Caco-2 (cell line): ENCODE measurements around the gene HIVEP3. TPM values are rescaled to one million over a fixed set of nuclear protein-coding genes. Genes with fewer than 3 reads are reported as not detected.

Experiments used
- BruUV-seq: library from RNA; stranded (reverse); fragments of 400-500 nt; replicated peaks from 2 replicates; lab custom pipeline; 2021; lab: Mats Ljungman, UMichigan
- CTCF ChIA-PET: fragments of 300-600 bp; sonication (Branson Sonifier 250); formaldehyde crosslinking; loops from one replicate; lab custom pipeline; 2022; ENCODE audit warnings: antibody characterized with exemption; lab: Charles Lee
- POLR2A ChIA-PET: fragments of 300-600 bp; sonication (Branson Sonifier 250); formaldehyde crosslinking; loops from one replicate; lab custom pipeline; 2022; ENCODE audit warnings: antibody characterized with exemption; lab: Charles Lee
- DNase-seq, 2 experiments: peaks; one replicate each; pipeline versions ENCODE4 v3.0.0 to v3.0.0-alpha.2; 2020 to 2022
- H3K27me3 ChIP-seq: replicated peaks from 2 replicates; pipeline ENCODE4 v1.6.0; 2011; ENCODE audit warnings: low read length; ENCODE audit not compliant: control insufficient read depth, insufficient read depth
- H3K36me3 ChIP-seq: 2 replicates; pipeline ENCODE4 v1.5.1; 2011; ENCODE audit warnings: low read length; ENCODE audit not compliant: control insufficient read depth, insufficient read depth
- H3K4me1 ChIP-seq: fragments of 250-450 bp; sonication (Bioruptor Pico); 2 replicates; pipeline ENCODE4 v1.5.1; 2020; ENCODE audit warnings: mild to moderate bottlenecking
- H3K4me3 ChIP-seq: 2 replicates; pipeline ENCODE4 v1.5.1; 2011; ENCODE audit warnings: low read depth, mild to moderate bottlenecking, control low read depth, low read length
- H3K9me3 ChIP-seq: fragments of 250-450 bp; sonication (Bioruptor Pico); 2 replicates; pipeline ENCODE4 v1.5.1; 2020; ENCODE audit warnings: mild to moderate bottlenecking, moderate library complexity
- H3K27ac Mint-ChIP-seq: one replicate; pipeline ENCODE4 v1.8.0; 2022; ENCODE audit warnings: mixed read lengths; ENCODE audit not compliant: unreplicated experiment
- H3K27me3 Mint-ChIP-seq: one replicate; pipeline ENCODE4 v1.8.0; 2022; ENCODE audit warnings: mixed read lengths; ENCODE audit not compliant: insufficient read depth, unreplicated experiment
- H3K36me3 Mint-ChIP-seq: one replicate; pipeline ENCODE4 v1.8.0; 2022; ENCODE audit warnings: mild to moderate bottlenecking, mixed read lengths; ENCODE audit not compliant: insufficient read depth, unreplicated experiment
- H3K4me1 Mint-ChIP-seq: one replicate; pipeline ENCODE4 v1.8.0; 2022; ENCODE audit warnings: low read depth, mixed read lengths; ENCODE audit not compliant: unreplicated experiment
- H3K4me3 Mint-ChIP-seq: one replicate; pipeline ENCODE4 v1.8.0; 2022; ENCODE audit warnings: mild to moderate bottlenecking, moderate library complexity, mixed read lengths; ENCODE audit not compliant: unreplicated experiment
- H3K9me3 Mint-ChIP-seq: one replicate; pipeline ENCODE4 v1.8.0; 2022; ENCODE audit warnings: mixed read lengths; ENCODE audit not compliant: unreplicated experiment
- CTCF ChIP-seq, 2 experiments: fragments of 200-600 bp in 1 of 2; IDR thresholded peaks; 1 replicate in 1 of 2; 2 replicates in 1 of 2; pipeline versions ENCODE4 v1.5.1 to v1.8.0; 2011 to 2022; ENCODE audit warnings: antibody characterized with exemption in 1 of 2, control low read depth in 1 of 2, inconsistent platforms in 1 of 2, low read depth in 1 of 2, low read length in 1 of 2, mild to moderate bottlenecking in 1 of 2, moderate library complexity in 1 of 2; ENCODE audit not compliant: insufficient read depth in 1 of 2, severe bottlenecking in 1 of 2, unreplicated experiment in 1 of 2
- intact Hi-C: fragments of 100-400 bp; cut with micrococcal nuclease; formaldehyde crosslinking; loops from one replicate; pipeline ENCODE4 v1.10.0; 2022; ENCODE audit not compliant: unreplicated experiment
- total RNA-seq: library from RNA; stranded (reverse); gene quantifications from 2 replicates; pipeline ENCODE4 v1.2.3, GENCODE V29; 2022

The HIVEP3 gene
- total RNA-seq, 1 experiment from 2014 or later = 0.25 TPM

- no TSS peak for BruUV-seq
- ChIA-PET POLR2A (no interaction called here), CTCF (no interaction called here)
- Mint-ChIP-seq H3K9me3 (no peaks in the 10 kb centered on the region), H3K4me1 (no peaks in the 10 kb centered on the region), H3K27ac (no peak overlapping the region), H3K36me3 (no peaks in the 10 kb centered on the region), H3K27me3 (peaks cover 12% of the 10 kb centered on the region), H3K4me3 (no peak overlapping the region)
- intact Hi-C loops = no loop called here
- no peaks in the 10 kb centered on the region for H3K36me3 ChIP-seq
- no peak for TF ChIP-seq CTCF (IDR thresholded peaks at IDR 0.05; ENCODE audit: insufficient read depth in 1 of 2, low read depth in 1 of 2, low read length in 1 of 2, severe bottlenecking in 1 of 2, unreplicated experiment in 1 of 2)
- H3K4me1 ChIP-seq = no peaks in the 10 kb centered on the region
- no peaks in the 10 kb centered on the region for H3K9me3 ChIP-seq
- H3K4me3 ChIP-seq = no peak overlapping the region
- peak; percentile 20 to 38 for DNase-seq
- no peaks in the 10 kb centered on the region for H3K27me3 ChIP-seq
Measured at GRCh38 chr1:41823471-41823870, 95.3 kb downstream of the HIVEP3 start.

DNA sequence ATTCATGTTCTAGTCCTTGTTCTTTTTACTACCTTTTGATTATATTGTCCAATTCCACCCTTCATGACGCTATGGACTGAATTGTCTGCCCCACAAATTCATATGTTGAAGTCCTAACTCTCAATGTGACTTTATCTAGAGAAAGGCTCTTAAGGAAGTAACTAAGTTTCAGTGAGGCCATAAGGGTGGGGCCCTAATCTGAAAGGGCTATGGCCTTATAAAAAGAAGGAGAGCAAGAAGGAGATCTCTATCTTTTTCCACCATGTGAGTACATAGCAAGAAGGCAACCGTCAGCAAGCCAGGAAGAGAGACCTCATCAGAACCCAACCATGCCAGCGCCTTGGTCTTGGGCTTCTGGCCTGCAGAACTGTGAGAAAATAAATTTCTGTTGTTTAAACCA is 95.9 kb downstream of the HIVEP3 start:
- H3K27me3 ChIP-seq = no peaks in the 10 kb centered on the region
- CTCF ChIA-PET = no interaction called here
- TF ChIP-seq CTCF (IDR thresholded peaks at IDR 0.05; ENCODE audit: insufficient read depth in 1 of 2, low read depth in 1 of 2, low read length in 1 of 2, severe bottlenecking in 1 of 2, unreplicated experiment in 1 of 2) = no peak
- Mint-ChIP-seq H3K9me3 (no peaks in the 10 kb centered on the region), H3K36me3 (no peaks in the 10 kb centered on the region), H3K4me3 (no peak overlapping the region), H3K27ac (no peak overlapping the region), H3K27me3 (peaks cover 12% of the 10 kb centered on the region), H3K4me1 (no peaks in the 10 kb centered on the region)
- DNase-seq = no peak
- no peaks in the 10 kb centered on the region for H3K36me3 ChIP-seq
- intact Hi-C loops = no loop called here
- POLR2A ChIA-PET = no interaction called here
- no peaks in the 10 kb centered on the region for H3K4me1 ChIP-seq
- no peaks in the 10 kb centered on the region for H3K9me3 ChIP-seq
- BruUV-seq = no TSS peak
- no peak overlapping the region for H3K4me3 ChIP-seq

DNA sequence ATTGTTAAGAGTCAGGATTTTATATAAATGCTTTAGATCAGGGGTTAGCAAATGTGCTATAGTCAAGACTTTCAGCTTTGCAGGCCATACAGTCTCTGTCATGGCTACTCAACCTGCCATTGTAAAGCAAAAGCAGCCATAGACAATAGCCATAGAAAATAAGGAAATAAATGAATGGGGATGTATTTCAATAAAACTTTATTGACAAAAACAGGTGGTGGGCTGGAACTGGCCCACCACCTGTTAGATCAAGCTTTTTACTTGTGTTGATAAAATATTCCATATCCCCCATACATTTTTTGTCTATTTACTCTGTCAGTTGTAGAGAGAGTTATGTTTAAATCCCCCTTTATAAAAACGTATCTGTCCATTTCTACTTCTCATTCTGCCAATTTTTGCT is 98.9 kb downstream of the HIVEP3 start:
- no peak overlapping the region for H3K4me3 ChIP-seq
- Mint-ChIP-seq H3K4me3 (no peak overlapping the region), H3K9me3 (no peaks in the 10 kb centered on the region), H3K4me1 (no peaks in the 10 kb centered on the region), H3K27me3 (peaks cover 18% of the 10 kb centered on the region), H3K36me3 (no peaks in the 10 kb centered on the region), H3K27ac (no peak overlapping the region)
- no peaks in the 10 kb centered on the region for H3K9me3 ChIP-seq
- H3K4me1 ChIP-seq = no peaks in the 10 kb centered on the region
- no peak for DNase-seq
- no peaks in the 10 kb centered on the region for H3K27me3 ChIP-seq
- CTCF ChIA-PET = no interaction called here
- no peaks in the 10 kb centered on the region for H3K36me3 ChIP-seq
- POLR2A ChIA-PET = no interaction called here
- intact Hi-C loops = no loop called here
- no TSS peak for BruUV-seq
- no peak for TF ChIP-seq CTCF (IDR thresholded peaks at IDR 0.05; ENCODE audit: insufficient read depth in 1 of 2, low read depth in 1 of 2, low read length in 1 of 2, severe bottlenecking in 1 of 2, unreplicated experiment in 1 of 2)
